HCT116 (cell line): ENCODE measurements around the gene UBN1. TPM values are rescaled to one million over a fixed set of nuclear protein-coding genes. Genes with fewer than 3 reads are reported as not detected.

Experiments used
- ATAC-seq: fragments of 200-7000 bp; cut with Tn5 transposase; 2 replicates; pipeline ENCODE4 v1.9.1; 2020; ENCODE audit warnings: mild to moderate bottlenecking, moderate library complexity
- BruUV-seq: library from RNA; stranded (reverse); fragments of 400-500 nt; replicated peaks from 2 replicates; lab custom pipeline; 2021; lab: Mats Ljungman, UMichigan
- CTCF ChIA-PET: fragments of 300-600 bp; sonication (Branson Sonifier 250); formaldehyde crosslinking; loops from one replicate; lab custom pipeline; 2021; ENCODE audit warnings: antibody characterized with exemption; lab: Charles Lee
- POLR2A ChIA-PET: fragments of 300-600, 350-600 bp; sonication (Branson Sonifier 250); formaldehyde crosslinking; loops from one replicate; lab custom pipeline; 2021; ENCODE audit warnings: antibody characterized with exemption; lab: Charles Lee
- RAD21 ChIA-PET, 2 experiments: fragments of 300-600 bp; sonication (Branson Sonifier 250); formaldehyde crosslinking; loops; one replicate each; lab custom pipeline; 2023; ENCODE audit warnings: low total read pairs in 2 of 2; ENCODE audit not compliant: uncharacterized antibody in 2 of 2, unreplicated experiment in 2 of 2, low non-redundant PET in 1 of 2; lab: Charles Lee
- DNase-seq: peaks from one replicate; pipeline ENCODE4 v3.0.0-alpha.2; 2010; ENCODE audit warnings: low read depth, low spot score
- H2AFZ ChIP-seq: fragments of 200-600 bp; shearing (Covaris generic), sonication (generic); 2 replicates; pipeline ENCODE4 v1.6.1; 2017; ENCODE audit warnings: low read depth, mixed run types, mixed read lengths, antibody characterized with exemption, low read length; ENCODE audit not compliant: poor library complexity, severe bottlenecking
- H3K27ac ChIP-seq: 2 replicates; pipeline ENCODE4 v1.5.1; 2012; ENCODE audit warnings: low read depth, low read length
- H3K27me3 ChIP-seq: fragments of 200-600 bp; sonication (generic); 2 replicates; pipeline ENCODE4 v1.6.1; 2016; ENCODE audit warnings: mixed run types, low read length, mixed read lengths; ENCODE audit not compliant: insufficient read depth
- H3K36me3 ChIP-seq, 2 experiments: fragments of 200-500 bp in 1 of 2; fragments of 200-600 bp in 1 of 2; sonication (Bioruptor generic) in 1 of 2; sonication (generic) in 1 of 2; 2 replicates each; pipeline versions ENCODE4 v1.5.1 to v1.6.1; 2014 to 2016; ENCODE audit warnings: low read length in 2 of 2, inconsistent platforms in 1 of 2, mixed read lengths in 1 of 2, mixed run types in 1 of 2; ENCODE audit not compliant: insufficient read depth in 2 of 2, control insufficient read depth in 1 of 2
- H3K4me1 ChIP-seq, 2 experiments: fragments of 200-600 bp in 1 of 2; sonication (generic) in 1 of 2; 2 replicates each; pipeline versions ENCODE4 v1.5.1 to v1.6.1; 2012 to 2017; ENCODE audit warnings: low read length in 2 of 2, inconsistent platforms in 1 of 2, mild to moderate bottlenecking in 1 of 2, mixed read lengths in 1 of 2, mixed run types in 1 of 2, moderate library complexity in 1 of 2; ENCODE audit not compliant: insufficient read depth in 2 of 2, control insufficient read depth in 1 of 2
- H3K4me2 ChIP-seq: fragments of 200-600 bp; sonication (generic); 2 replicates; pipeline ENCODE4 v1.6.1; 2017; ENCODE audit warnings: mixed run types, low read length, mixed read lengths
- H3K4me3 ChIP-seq, 2 experiments: fragments of 200-600 bp in 1 of 2; sonication (generic) in 1 of 2; replicated peaks in 1 of 2; 2 replicates each; pipeline ENCODE4 v1.5.1; 2011 to 2016; ENCODE audit warnings: low read length in 2 of 2, control low read depth in 1 of 2, low read depth in 1 of 2, mild to moderate bottlenecking in 1 of 2, mixed read lengths in 1 of 2, mixed run types in 1 of 2
- H3K79me2 ChIP-seq: fragments of 200-600 bp; sonication (generic); 2 replicates; pipeline ENCODE4 v1.6.1; 2017; ENCODE audit warnings: mild to moderate bottlenecking, mixed run types, low read length, moderate library complexity, mixed read lengths; ENCODE audit not compliant: insufficient read depth
- H3K9ac ChIP-seq: fragments of 200-600 bp; sonication (generic); 2 replicates; pipeline ENCODE4 v1.6.1; 2016; ENCODE audit warnings: low read length, mixed read lengths
- H3K9me2 ChIP-seq: fragments of 200-600 bp; sonication (generic), shearing (Covaris generic); 2 replicates; pipeline ENCODE4 v1.6.1; 2017; ENCODE audit warnings: mixed run types, mild to moderate bottlenecking, moderate library complexity; ENCODE audit not compliant: insufficient read depth
- H3K9me3 ChIP-seq, 2 experiments: fragments of 200-500 bp in 1 of 2; fragments of 200-600 bp in 1 of 2; sonication (Bioruptor generic) in 1 of 2; sonication (generic) in 1 of 2; 2 replicates each; pipeline ENCODE4 v1.6.1; 2014 to 2017; ENCODE audit warnings: low read length in 2 of 2, mixed read lengths in 2 of 2, inconsistent platforms in 1 of 2, low read depth in 1 of 2, mild to moderate bottlenecking in 1 of 2, mixed run types in 1 of 2, moderate library complexity in 1 of 2; ENCODE audit not compliant: control insufficient read depth in 1 of 2, insufficient read depth in 1 of 2
- H4K20me1 ChIP-seq: fragments of 200-600 bp; sonication (generic), shearing (Covaris generic); 2 replicates; pipeline ENCODE4 v1.6.1; 2017; ENCODE audit warnings: mixed run types, mild to moderate bottlenecking, moderate library complexity; ENCODE audit not compliant: insufficient read depth
- ATF3 ChIP-seq: IDR thresholded peaks from 2 replicates; pipeline ENCODE4 v1.6.1; 2012
- CBX3 ChIP-seq: IDR thresholded peaks from 2 replicates; pipeline ENCODE4 v1.6.1; 2012; ENCODE audit warnings: low read depth
- CEBPB ChIP-seq: IDR thresholded peaks from 2 replicates; pipeline ENCODE4 v1.6.1; 2012; ENCODE audit warnings: low read depth
- EZH2 ChIP-seq: fragments of 200-600 bp; sonication (generic); IDR thresholded peaks from 2 replicates; pipeline ENCODE4 v1.6.1; 2017; ENCODE audit warnings: antibody characterized with exemption, mixed run types
- EZH2phosphoT487 ChIP-seq: fragments of 200-600 bp; IDR thresholded peaks from 2 replicates; pipeline ENCODE4 v1.6.1; 2018; ENCODE audit warnings: antibody characterized with exemption, borderline replicate concordance
- POLR2AphosphoS5 ChIP-seq: IDR thresholded peaks from 2 replicates; pipeline ENCODE4 v1.6.1; 2011; ENCODE audit warnings: mild to moderate bottlenecking, low read depth, low read length, moderate library complexity
- REST ChIP-seq: IDR thresholded peaks from 2 replicates; pipeline ENCODE4 v1.6.1; 2012; ENCODE audit warnings: low read depth
- SIN3A ChIP-seq: IDR thresholded peaks from 2 replicates; pipeline ENCODE4 v1.6.1; 2012; ENCODE audit warnings: low read depth
- SP1 ChIP-seq: IDR thresholded peaks from 2 replicates; pipeline ENCODE4 v1.6.1; 2012; ENCODE audit warnings: low read depth
- YY1 ChIP-seq: IDR thresholded peaks from 2 replicates; pipeline ENCODE4 v1.6.1; 2011; ENCODE audit warnings: low read length, low read depth, moderate library complexity, mild to moderate bottlenecking; ENCODE audit not compliant: insufficient replicate concordance; ENCODE audit errors: extremely low read depth
- ZBTB33 ChIP-seq: IDR thresholded peaks from 2 replicates; pipeline ENCODE4 v1.6.1; 2011; ENCODE audit warnings: mild to moderate bottlenecking, low read length, moderate library complexity; ENCODE audit not compliant: insufficient replicate concordance; ENCODE audit errors: extremely low read depth
- ZNF274 ChIP-seq: fragments of 200-500 bp; sonication (Bioruptor generic); IDR thresholded peaks from 2 replicates; pipeline ENCODE4 v1.6.1; 2014; ENCODE audit warnings: mild to moderate bottlenecking, low read depth, low read length, inconsistent platforms
- intact Hi-C: fragments of 100-400 bp; cut with micrococcal nuclease; formaldehyde crosslinking; loops from 2 replicates; pipeline ENCODE4 v1.10.0; 2022
- total RNA-seq: library from RNA; stranded (reverse); gene quantifications from one replicate; pipeline ENCODE4 v1.2.1, GENCODE V29; 2021; ENCODE audit not compliant: unreplicated experiment

Gene UBN1
- total RNA-seq, 1 experiment from 2014 or later: 31.9 TPM

GRCh38 chr16:4846901-4847773 is at the start of gene UBN1, which contains the start of gene GLYR1 (continued):
- TF ChIP-seq ATF3: no peak
- TF ChIP-seq EZH2phosphoT487: no peak
- no peak for TF ChIP-seq EZH2
- peak; percentile 91 for TF ChIP-seq POLR2AphosphoS5
- peak; percentile 95 for TF ChIP-seq YY1
- TF ChIP-seq ZBTB33: no peak
- TF ChIP-seq ZNF274: no peak

GRCh38 chr16:4797805-4798252 is 49.5 kb upstream of the UBN1 start:
- H3K4me3 ChIP-seq: no peak overlapping the region
- no peak overlapping the region for H3K4me2 ChIP-seq
- peaks cover 10 to 12% of the 10 kb centered on the region in 2 experiments for H3K4me1 ChIP-seq
- H3K27me3 ChIP-seq: no peaks in the 10 kb centered on the region
- no peaks in the 10 kb centered on the region for H3K9me2 ChIP-seq
- H3K79me2 ChIP-seq: no peaks in the 10 kb centered on the region
- ChIA-PET RAD21 (no interaction called here), POLR2A (no interaction called here)
- H3K36me3 ChIP-seq: no peaks in the 10 kb centered on the region
- no peak for ATAC-seq
- no peak overlapping the region for H2AFZ ChIP-seq
- H3K9ac ChIP-seq: no peak overlapping the region
- H3K9me3 ChIP-seq: no peaks in the 10 kb centered on the region
- no TSS peak for BruUV-seq
- DNase-seq: no peak
- TF ChIP-seq CEBPB (no peak), ZBTB33 (no peak), CBX3 (no peak), REST (no peak), SIN3A (no peak), SP1 (no peak)
- TF ChIP-seq, all 23 proteins: peak for 0
- CTCF ChIA-PET: no interaction called here
- Histone ChIP-seq H3K27ac (no peak overlapping the region), H4K20me1 (no peaks in the 10 kb centered on the region)
- intact Hi-C loops: no loop called here
